Ovary (tissue), 3 donors: ENCODE results near the gene GOLT1A.

Experiments
- CTCF ChIP-seq, 3 donors: fragments of 450-650 bp in 2 of 3; fragments of 200-600 bp in 1 of 3; IDR thresholded peaks; one replicate each; pipeline versions ENCODE4 v1.5.1 to v1.8.0; 2016 to 2022; ENCODE audit warnings: antibody characterized with exemption in 3 of 3, mild to moderate bottlenecking in 1 of 3
- POLR2A ChIP-seq: fragments of 450-650 bp; IDR thresholded peaks from one replicate; pipeline ENCODE4 v1.6.1; 2017; ENCODE audit warnings: antibody characterized with exemption, mild to moderate bottlenecking, moderate library complexity
- donor health status: DM: no; HTN: no; CAD: no.

DNA sequence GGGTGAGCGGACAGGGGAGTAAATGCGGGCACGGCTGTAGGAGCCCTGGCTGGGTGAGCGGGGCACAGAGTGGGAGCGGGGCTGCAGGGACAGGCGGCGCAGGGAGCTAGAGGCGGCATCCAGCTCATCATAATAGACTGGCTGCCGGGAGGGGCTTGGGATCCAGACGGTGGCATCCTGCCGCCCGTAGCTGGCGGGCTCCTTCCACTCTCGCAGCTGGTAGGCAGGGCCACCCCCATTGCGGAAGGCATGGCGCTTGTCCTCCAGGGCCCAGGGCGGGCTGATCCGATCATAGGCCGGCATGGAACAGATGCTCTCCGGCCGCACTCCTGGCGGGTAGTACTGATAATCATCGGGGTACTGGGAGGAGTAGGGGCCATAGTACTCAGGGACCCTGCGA, 43.7 kb upstream of the GOLT1A start:
- TF ChIP-seq CTCF (IDR thresholded peaks at IDR 0.05): no peak
- TF ChIP-seq POLR2A: no peak
